Stimulated activated CD4-positive, alpha-beta T cell treated with anti-CD3 and anti-CD28 coated beads, Interleukin-1b, Interleukin-23, amount 100 ng/mL, for 48 hours (primary cell): Measurements from ENCODE around the gene SMCO2.

Experiments used
- DNase-seq: peaks from one replicate; pipeline ENCODE4 v3.0.0-alpha.2; 2020

SMCO2 gene

DNA sequence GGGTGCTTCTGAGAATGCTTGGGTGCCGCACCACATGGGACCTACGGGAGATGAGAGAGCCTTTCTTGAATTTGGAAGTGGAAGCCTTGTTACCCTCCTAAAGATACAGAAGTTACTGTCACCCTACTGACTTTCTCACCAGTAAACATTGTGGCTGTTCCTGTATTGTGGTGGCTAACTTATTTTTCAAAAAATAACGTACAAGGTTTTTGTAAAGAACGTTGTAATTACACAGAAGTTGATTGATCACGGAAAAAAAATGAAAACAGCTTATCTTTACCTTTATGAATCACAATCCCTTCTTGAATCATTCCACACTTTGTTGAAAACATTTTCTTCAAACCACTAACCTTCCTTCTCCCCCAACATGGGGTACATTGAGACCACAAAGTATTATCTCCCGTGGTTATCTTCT lies 55.5 kb downstream of the SMCO2 start:
- no peak for DNase-seq

- DNase-seq = no peak
Observed at GRCh38 chr12:27504507-27504906, 58.0 kb downstream of the SMCO2 start.

DNA sequence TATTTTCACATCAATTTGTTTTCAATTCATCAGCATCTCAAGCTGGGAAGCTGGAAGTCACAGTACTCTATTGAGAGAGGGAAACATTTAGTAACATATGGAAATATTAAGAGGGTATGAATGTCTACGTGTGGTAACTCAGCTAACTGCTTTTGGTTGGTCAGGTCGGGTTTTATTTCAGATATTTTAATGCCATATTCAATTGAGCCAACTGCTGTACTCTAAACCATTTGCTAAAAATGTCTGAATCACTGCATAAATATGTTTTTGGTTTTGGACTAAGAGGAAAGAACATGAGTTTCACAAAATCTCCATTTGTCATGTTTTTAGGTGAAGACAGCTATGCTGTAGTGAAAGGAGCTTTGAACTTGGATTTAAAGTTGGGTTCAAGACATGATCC lies 58.6 kb downstream of the SMCO2 start:
- no peak for DNase-seq

DNA sequence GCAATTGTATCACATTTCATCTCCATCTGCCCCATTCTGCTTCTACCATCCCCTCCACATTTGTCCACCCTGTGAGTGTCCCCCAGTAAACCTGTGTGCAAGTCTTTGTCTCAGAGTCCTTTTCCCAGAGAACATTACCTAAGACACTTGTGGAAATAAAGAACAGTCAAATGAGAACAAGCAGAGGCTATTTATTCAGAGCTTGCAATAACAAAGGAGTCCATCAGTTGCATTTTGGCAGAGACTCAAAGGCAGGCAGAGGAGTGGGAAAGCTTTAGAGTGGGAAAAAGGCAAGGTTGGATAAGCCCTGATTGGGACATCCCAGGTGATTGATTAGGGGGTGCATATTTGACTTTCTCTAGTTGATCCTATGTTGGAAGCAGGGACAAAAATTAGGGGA lies 59.2 kb downstream of the SMCO2 start:
- no peak for DNase-seq

- no peak for DNase-seq
Observed at GRCh38 chr12:27506645-27507189, 60.2 kb downstream of the SMCO2 start.

GRCh38 chr12:27508736-27509431 lies 62.3 kb downstream of the SMCO2 start:
- no peak for DNase-seq

- DNase-seq = no peak
Observed at GRCh38 chr12:27511031-27511722, 64.6 kb downstream of the SMCO2 start.

GRCh38 chr12:27511723-27512045 lies 65.1 kb downstream of the SMCO2 start:
- no peak for DNase-seq

GRCh38 chr12:27513155-27513824 lies 66.8 kb downstream of the SMCO2 start:
- no peak for DNase-seq

- no peak for DNase-seq
Observed at GRCh38 chr12:27515671-27516070, 69.1 kb downstream of the SMCO2 start.

DNA sequence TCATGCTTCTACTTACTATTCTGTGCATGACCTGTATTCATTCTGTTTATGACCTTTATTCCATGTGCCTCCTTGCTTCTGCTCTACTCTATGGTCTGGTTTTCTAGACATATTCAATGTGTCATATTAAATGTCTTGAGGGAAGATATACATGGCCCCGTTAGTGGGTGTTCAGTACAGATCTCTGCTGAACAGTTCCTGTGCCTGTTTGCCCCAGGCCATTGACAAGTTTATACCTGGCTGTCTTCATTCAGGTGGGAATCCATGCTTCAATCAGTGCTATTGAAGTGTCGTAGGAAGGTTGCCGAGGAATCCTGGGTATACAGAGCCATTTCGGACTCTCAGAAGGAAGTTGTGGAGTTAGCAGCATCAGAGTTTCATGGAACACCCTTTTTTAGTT lies 70.1 kb downstream of the SMCO2 start:
- no peak for DNase-seq

DNA sequence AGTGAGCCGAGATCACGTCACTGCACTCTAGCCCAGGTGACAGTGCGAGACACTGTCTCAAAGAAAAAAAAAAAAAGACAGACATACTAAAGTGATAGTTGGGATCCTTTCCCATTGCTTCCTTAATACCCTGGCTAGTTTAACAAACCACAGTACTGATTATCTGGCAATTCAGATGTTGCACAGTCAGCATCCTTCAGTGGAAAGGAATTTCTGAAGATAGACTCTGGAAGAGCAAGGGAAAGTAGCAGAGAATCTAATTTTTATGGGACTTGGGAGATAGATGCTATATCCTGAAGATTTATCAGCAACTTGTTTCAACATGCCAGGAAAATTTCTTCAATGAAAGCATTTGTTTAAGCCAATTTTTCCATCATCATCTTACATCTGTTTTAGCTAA lies 71.0 kb downstream of the SMCO2 start:
- no peak for DNase-seq

DNA sequence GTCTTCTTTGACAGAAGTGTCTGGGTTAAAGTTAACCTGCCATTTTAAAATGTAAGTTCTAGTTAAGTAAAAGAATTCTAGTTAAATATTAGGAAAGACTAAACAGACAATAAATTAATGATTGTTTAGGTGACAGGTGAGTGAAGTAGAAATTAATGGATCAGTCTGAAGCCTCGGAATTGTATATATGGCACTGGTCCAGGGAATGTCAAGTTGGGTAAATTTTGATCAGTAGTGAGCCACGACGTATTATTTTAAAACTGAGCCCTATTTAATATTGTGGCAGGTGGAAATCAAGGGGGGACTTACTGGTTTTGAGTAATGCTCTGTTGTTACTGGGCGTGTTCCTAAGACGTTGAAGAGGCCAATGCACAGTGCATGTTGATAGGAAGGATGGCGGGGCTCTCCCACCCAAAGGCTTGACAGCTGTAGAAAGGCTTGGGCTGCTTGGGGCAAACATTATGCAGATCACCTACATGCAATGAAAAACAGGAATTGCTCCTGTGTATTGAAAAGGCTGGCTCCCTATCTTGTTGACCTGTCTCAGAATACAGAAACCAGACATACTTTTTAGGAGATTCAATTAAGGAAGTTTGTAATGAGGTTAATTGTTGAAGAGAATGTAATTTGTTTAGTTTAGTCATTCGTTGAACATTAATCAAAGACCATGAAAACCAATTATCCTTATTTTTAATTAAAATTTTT lies 71.6 kb downstream of the SMCO2 start:
- DNase-seq = no peak

DNA sequence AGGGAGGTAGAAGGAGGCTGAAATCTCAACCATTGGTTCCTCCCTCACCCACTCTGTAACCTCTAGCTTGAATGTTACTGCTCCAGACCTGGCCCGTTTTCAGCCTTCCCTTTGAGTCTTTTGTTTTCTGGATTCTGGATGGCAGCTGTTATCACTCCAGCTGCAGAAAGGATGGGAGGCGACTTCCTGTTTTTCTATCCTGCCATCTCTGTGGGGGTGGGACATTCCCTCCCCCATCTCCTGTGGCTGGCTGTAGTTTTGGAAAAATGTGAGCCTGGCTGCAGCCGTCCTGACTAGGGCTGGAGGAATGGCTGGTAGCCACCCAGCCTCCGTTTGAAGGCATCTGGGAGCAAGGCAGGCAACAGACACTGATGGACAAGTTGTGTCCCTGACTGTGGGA lies 74.5 kb downstream of the SMCO2 start:
- DNase-seq = no peak

- DNase-seq = no peak
Observed at GRCh38 chr12:27521981-27522380, 75.4 kb downstream of the SMCO2 start.

DNA sequence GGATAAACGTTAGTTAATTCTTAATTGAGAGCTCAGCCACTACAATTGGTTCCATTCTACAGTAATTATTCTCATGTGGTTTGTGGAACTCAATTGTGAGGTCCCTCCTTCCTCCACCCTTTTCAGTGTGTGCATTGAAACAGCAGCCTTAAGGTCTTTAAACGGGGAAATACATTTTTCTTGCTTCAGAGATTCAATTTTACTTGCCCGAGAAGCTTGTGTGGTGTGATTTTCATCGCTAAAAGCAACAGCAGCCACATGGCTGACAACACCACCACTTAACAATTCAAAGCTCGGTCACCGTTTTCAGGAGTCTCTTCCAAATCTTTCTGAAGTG lies 76.7 kb downstream of the SMCO2 start:
- DNase-seq = no peak

DNA sequence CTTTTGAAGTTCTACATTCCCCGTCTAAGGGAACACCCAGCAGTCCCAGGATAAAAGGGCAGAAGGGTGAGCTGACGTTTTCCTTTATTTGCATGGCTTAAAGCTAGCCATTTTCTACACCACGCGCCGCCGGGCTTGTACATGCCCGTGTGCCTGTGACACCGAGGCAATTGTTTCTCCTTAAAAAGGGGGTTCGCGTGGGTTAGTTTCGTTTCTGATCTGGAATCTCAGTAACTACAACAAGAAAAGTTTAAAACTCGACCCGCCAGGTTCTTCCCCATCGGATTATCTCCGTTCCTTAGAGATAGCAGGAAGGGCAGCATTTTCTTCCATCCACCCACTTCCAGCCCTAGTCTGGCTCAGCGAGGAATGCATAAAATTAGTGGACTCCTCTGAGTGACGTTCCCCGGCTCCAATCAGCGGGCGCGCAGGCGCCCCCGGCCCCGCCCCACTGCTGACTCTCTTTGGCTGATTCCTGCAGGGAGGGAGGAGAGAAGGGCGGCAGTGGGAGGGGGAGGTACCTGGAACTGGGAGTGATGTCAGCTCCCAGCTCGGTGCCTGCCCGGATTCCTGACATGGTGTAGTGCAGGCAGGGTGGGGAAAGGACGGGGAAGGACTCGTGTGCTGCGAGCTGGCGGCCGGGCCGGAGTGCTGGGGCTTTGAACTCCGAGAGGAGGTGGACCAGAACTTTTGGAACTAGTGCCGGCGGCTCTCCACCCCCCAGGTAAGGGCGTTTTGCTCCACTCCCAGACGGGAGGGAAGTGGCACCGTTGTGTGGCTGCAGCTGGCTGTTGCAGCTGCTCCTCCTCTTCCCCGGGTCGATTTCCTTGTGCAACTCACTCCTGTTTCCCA lies 77.3 kb downstream of the SMCO2 start, which contains the start of gene PPFIBP1:
Gene PPFIBP1, plus strand, starts transcription at position 565 of the 852 bp plus-strand sequence. CDS start 109,191 bp downstream, outside the sequence.
- peak; percentile 97 for DNase-seq

- no peak for DNase-seq
Observed at GRCh38 chr12:27524494-27524835, 77.9 kb downstream of the SMCO2 start.

- DNase-seq = no peak
Observed at GRCh38 chr12:27524839-27525753, 78.6 kb downstream of the SMCO2 start.

DNA sequence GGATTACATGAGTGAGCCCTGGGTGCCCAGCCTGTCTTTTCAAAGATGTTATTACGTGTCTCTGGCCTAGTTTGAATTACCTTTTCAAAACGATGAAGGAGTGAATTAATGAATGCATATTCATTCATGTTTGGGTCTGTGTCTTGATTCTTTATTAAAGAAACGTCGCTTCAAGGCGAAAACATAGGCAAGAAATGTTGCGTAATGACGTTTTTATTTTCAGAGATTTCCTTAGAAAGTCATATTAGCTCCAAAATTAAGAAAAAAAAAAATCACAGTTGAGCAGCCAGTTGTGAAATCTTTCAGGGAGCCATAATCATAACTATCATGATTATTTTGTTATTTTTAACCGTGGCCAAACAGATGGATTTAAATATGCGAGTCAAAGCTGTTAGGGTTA lies 81.0 kb downstream of the SMCO2 start:
- no peak for DNase-seq

DNA sequence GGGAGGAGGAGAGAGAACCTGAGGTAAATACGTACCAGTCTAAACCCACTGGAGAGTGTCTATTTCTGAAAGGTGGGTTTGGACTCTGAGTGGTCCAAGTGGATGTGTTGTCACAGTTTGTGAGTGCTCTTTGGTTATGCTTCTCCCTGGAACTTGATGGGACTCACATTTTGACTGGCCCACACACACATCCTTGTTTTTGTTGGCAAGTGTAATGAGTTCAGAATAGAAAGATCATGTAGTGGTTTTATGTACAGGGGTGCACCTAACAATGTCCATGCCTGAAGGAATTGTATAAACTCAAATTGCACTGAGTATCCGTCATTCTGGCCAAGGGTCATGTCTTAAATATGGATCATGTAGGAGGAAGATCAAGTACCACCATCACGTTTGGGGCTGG lies 82.3 kb downstream of the SMCO2 start:
- DNase-seq = no peak
